Sigmoid colon (tissue), 4 donors: ENCODE data around the gene UGT1A7.

ENCODE experiments used
- EP300 ChIP-seq, 4 donors: sonication (generic); formaldehyde crosslinking; IDR thresholded peaks; one replicate each; pipeline ENCODE4 v1.6.1; 2017; ENCODE audit warnings: antibody characterized with exemption in 4 of 4
- POLR2A ChIP-seq, 2 donors: fragments of 450-650 bp; IDR thresholded peaks; one replicate each; pipeline ENCODE4 v1.6.1; 2016; ENCODE audit warnings: antibody characterized with exemption in 2 of 2, mild to moderate bottlenecking in 2 of 2, moderate library complexity in 2 of 2
- POLR2AphosphoS5 ChIP-seq, 4 donors: sonication (generic); formaldehyde crosslinking; IDR thresholded peaks; one replicate each; pipeline ENCODE4 v1.6.1; 2017; ENCODE audit warnings: antibody characterized with exemption in 4 of 4
- TF ChIP-seq, protein P1 (sequence below), 4 experiments: fragments of 450-650 bp in 3 of 4; fragments of 200-600 bp in 1 of 4; IDR thresholded peaks; one replicate each; pipeline ENCODE4 v1.5.1; 2016 to 2019; ENCODE audit warnings: antibody characterized with exemption in 4 of 4, mild to moderate bottlenecking in 3 of 4, moderate library complexity in 2 of 4

DNA sequence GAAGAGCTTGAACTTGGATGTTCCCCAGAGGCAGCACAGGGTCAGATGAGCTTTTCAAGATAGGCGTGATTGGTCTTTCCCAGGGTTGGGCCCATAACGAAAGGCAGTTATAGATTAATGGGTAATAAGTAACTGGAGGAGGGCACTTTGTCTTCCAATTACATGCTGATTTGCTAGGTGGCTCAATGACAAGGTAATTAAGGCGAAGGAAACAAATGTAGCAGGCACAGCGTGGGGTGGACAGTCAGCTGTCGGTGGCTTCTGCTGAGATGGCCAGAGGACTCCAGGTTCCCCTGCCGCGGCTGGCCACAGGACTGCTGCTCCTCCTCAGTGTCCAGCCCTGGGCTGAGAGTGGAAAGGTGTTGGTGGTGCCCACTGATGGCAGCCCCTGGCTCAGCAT lies 36.9 kb downstream of the UGT1A7 start, which contains the start of gene UGT1A4:
- no peak for TF ChIP-seq POLR2A (IDR thresholded peaks at IDR 0.05)
- TF ChIP-seq POLR2AphosphoS5 (IDR thresholded peaks at IDR 0.05) = no peak
- TF ChIP-seq EP300 (IDR thresholded peaks at IDR 0.05) = no peak
- TF ChIP-seq, protein P1, sequence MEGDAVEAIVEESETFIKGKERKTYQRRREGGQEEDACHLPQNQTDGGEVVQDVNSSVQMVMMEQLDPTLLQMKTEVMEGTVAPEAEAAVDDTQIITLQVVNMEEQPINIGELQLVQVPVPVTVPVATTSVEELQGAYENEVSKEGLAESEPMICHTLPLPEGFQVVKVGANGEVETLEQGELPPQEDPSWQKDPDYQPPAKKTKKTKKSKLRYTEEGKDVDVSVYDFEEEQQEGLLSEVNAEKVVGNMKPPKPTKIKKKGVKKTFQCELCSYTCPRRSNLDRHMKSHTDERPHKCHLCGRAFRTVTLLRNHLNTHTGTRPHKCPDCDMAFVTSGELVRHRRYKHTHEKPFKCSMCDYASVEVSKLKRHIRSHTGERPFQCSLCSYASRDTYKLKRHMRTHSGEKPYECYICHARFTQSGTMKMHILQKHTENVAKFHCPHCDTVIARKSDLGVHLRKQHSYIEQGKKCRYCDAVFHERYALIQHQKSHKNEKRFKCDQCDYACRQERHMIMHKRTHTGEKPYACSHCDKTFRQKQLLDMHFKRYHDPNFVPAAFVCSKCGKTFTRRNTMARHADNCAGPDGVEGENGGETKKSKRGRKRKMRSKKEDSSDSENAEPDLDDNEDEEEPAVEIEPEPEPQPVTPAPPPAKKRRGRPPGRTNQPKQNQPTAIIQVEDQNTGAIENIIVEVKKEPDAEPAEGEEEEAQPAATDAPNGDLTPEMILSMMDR (IDR thresholded peaks at IDR 0.05) = no peak
